NCI-H748 (cell line): Measurements from ENCODE around the gene ZNF132.
"Not testable (repeated sequence)": the region's sequence is repeated elsewhere in the genome, so short reads cannot be mapped to it uniquely, and the experiment has no call there.

Experiments
- DNase-seq: peaks from one replicate; lab custom pipeline; 2025; ENCODE audit not compliant: unreplicated experiment; lab: John Stamatoyannopoulos, UW

The ZNF132 gene

GRCh38 chr19:58468216-58468839, 28.4 kb upstream of the ZNF132 start:
- no peak for DNase-seq

- peak; percentile 99 for DNase-seq
Measured at GRCh38 chr19:58466760-58467589, 27.0 kb upstream of the ZNF132 start, which contains the start of gene ZNF324. ZNF324 (plus strand) TSS chr19:58467080; CDS start chr19:58469186, 2,106 bp downstream.

GRCh38 chr19:58466089-58466759, 26.3 kb upstream of the ZNF132 start:
- DNase-seq: no peak

DNA sequence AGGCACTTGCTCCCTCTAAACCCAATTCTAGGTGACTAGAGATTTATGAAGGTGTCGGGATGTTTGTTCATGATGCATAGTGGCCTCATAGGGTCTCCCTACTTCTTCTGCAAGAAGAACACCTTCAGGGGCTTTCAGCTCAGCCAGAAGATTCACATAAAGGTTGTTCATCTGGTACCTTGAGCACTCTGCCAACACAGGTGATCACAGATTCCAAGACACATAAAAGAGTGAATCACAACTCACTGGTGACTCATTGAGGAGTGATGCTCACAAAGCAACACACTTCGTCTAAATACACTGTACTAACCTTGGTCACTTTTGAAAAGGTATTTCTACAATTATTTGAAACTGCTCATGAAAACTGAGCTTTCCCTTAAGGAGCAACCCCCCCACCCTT, 20.1 kb upstream of the ZNF132 start:
- no peak for DNase-seq

GRCh38 chr19:58456111-58456510, 16.2 kb upstream of the ZNF132 start:
- DNase-seq: no peak

DNA sequence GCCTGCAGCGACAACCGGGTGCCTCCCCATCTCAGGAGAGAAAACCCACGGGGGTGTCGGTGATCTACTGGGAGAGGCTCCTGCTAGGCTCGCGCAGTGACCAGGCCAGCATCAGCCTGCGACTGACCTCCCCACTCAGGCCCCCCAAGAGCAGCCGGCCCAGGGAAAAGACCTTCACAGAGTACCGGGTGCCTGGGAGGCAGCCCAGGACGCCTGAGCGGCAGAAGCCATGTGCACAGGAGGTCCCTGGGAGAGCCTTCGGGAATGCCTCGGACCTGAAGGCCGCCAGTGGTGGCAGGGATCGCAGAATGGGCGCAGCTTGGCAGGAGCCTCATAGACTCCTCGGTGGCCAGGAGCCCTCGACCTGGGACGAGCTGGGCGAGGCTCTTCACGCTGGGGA, 15.4 kb upstream of the ZNF132 start:
- no peak for DNase-seq

DNA sequence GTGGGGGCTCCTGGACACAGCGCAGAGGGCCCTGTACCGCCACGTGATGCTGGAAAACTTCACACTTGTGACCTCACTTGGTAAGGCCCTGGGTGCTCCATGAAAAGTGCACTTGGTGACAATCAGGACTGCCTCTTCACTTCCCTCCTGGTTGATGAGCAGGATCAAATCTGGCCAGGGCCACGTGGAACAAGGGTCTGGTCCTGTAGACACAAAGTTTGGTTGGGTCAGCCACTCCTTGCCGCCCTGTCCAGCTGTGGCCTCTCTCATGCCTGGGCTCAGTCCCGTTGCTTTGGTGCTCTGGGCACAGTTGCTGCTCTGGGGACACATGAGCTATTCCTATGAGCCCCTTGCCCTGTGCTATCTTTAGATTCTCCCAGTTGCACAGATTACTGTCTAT, 13.8 kb upstream of the ZNF132 start:
- no peak for DNase-seq

- DNase-seq: peak; percentile 99
Measured at GRCh38 chr19:58451358-58452101, 11.6 kb upstream of the ZNF132 start, which contains the start of gene ZNF324B. ZNF324B (plus strand) TSS chr19:58451622; CDS start chr19:58453702, 2,080 bp downstream.

GRCh38 chr19:58450856-58451357, 11.0 kb upstream of the ZNF132 start:
- no peak for DNase-seq

DNA sequence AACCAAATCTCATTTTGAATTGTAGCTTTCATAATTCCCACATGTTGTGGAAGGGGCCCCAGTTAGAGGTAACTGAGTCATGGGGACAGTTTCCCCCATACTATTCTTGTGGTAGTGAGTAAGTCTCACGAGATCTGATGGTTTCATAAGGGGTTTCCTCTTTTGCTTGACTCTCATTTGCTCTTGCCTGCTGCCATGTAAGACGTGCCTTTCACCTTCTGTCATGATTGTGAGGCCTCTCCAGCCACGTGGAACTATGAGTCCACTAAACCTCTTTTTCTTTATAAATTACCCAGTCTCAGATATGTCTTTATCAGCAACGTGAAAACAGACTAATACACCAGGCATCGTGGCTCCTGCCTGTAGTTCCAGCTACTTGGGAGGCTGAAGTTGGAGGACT, 10.0 kb upstream of the ZNF132 start:
- DNase-seq: not testable (repeated sequence)

DNA sequence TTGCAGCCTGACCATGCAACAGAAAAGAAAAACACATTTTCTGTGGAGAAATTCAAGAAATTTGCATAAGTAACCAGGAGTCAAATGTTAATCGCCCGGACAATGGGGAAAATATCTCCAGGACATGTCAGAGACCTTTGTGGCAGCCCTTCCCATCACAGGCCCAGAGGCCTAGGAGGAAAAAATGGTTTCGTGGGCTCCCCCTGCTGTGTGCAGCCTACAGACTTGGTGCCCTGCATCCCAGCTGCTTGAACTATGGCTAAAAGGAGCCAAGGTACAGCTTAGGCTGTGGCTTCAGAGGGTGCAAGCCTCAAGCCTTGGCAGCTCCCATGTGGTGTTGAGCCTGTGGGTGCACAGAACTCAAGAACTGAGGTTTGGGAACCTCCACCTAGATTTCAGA, 8.9 kb upstream of the ZNF132 start:
- not testable (repeated sequence) for DNase-seq

- not testable (repeated sequence) for DNase-seq
Measured at GRCh38 chr19:58442986-58443385, 3.0 kb upstream of the ZNF132 start.

- peak; percentile 45 for DNase-seq
Measured at GRCh38 chr19:58440556-58440955, 603 bp upstream of the ZNF132 start.

DNA sequence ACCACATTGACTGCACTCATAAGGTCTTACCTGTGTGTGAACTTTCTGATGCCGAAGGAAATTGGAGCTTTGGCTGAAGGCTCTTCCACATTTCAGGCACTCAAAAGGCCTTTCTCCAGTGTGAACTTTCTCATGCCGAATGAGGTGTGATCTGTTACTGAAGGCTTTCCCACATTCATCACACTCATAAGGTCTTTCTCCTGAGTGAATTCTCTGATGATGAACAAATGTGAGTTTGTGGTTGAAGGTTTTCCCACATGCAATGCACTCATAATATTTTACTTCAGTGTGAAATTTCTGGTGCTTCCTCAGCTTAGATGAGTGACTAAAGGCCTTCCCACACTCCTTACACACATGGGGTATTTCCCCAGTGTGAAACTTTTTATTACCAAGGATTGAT, 5.7 kb downstream of the ZNF132 start:
- DNase-seq: no peak

DNA sequence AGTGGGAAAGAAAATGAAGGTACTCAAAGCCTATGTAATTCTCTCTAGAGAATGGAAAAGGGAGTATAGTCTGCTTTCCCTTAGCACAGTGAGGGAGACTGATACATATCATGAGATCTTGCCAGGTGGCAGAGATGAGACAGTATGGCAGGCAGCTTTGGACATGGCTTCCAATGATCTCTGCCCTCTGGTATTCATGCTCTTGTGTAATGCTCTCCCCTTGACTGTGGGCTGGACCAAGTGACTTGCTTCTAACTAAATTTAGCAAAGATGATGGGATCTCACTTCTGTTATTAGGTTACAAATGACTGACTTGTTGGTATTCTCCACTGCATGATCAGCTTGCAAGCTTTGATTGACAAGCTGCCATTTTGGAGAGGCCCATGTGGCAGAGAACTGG, 10.2 kb downstream of the ZNF132 start:
- DNase-seq: no peak

DNA sequence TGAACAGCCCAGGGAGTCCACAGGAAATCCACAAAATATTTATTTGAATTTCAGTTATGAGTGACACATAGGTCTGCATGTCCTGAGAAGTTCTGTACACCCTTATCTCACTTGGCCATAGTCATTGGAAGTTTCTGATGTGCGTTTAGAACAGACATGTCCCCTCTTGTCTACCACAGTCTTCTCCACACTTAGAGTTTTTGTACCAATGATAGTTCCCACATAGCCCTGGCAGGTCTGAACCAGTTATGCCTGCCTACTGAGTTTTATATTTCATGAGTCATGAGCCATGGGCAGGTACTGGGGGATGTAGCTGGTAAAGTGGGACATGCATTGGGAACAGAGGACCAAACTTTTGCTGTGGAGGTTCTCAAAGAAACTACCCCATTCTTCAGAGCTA, 11.3 kb downstream of the ZNF132 start:
- no peak for DNase-seq

GRCh38 chr19:58417071-58417470, 22.9 kb downstream of the ZNF132 start:
- DNase-seq: no peak

DNA sequence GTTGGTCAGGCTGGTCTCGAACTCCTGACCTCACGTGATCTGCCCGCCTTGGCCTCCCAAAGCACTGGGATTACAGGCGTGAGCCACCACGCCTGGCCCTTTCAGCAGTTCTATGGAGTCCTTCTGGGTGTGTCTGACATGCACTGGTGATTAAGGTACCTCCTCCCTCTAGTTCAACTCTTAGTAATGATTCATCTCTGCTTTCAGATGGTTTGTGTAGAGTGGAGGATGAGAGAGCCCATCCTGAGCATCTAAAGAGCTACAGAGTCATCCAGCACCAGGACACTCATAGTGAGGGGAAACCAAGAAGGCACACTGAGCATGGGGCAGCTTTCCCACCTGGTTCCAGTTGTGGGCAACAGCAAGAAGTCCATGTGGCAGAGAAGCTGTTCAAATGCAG, 23.3 kb downstream of the ZNF132 start:
- no peak for DNase-seq

DNA sequence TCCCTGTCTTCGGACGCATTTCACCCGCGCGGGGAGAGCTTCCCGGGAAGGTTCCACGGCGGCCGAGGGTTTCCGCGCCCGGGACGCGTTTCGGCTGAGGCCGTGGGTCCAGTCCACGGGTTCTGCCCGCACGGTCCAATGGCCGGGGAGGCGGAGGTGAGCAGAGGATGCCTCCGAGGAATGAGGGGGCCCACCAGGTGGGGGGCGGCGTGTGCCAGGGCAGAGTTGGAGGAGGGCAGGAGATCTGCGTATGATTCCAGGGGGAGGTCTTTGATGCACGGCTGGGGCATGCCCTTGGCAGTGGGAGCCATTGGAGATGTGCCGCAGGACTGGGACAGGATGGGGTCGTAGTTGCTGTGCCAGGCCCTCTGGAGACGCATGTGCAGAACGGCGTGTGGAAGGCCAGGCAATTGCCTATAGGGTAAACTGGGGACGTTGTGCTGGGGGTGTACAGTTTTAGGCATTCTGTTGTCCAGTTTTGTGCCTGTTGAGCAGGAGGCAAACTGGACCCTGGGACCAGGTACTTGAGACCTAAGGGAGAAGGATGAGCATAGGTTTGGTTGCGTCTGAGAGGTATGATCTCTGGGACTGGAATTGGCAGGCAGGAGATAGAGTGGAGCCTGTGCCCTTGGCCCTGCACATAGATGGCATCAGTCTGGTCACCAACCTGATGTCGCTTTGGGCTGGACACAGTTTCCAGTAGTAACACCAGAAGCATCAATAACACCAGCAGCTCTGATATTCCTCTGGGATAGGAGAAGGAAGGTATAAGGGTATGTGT, 30.8 kb downstream of the ZNF132 start:
- peak; percentile 68 for DNase-seq
